GM12891 (cell line): Measurements from ENCODE around the gene LGALS16.
"Not testable (repeated sequence)": the region's sequence is repeated elsewhere in the genome, so short reads cannot be mapped to it uniquely, and the experiment has no call there.

Experiments
- POLR2A ChIP-seq: IDR thresholded peaks from 2 replicates; pipeline ENCODE4 v1.6.1; 2011; ENCODE audit warnings: low read depth, low read length, control low read depth
- POLR2AphosphoS5 ChIP-seq: IDR thresholded peaks from 2 replicates; pipeline ENCODE4 v1.6.1; 2011; ENCODE audit warnings: low read depth, low read length, control low read depth
- SPI1 ChIP-seq: IDR thresholded peaks from 2 replicates; pipeline ENCODE4 v1.6.1; 2011; ENCODE audit warnings: low read depth, low read length, control low read depth

DNA sequence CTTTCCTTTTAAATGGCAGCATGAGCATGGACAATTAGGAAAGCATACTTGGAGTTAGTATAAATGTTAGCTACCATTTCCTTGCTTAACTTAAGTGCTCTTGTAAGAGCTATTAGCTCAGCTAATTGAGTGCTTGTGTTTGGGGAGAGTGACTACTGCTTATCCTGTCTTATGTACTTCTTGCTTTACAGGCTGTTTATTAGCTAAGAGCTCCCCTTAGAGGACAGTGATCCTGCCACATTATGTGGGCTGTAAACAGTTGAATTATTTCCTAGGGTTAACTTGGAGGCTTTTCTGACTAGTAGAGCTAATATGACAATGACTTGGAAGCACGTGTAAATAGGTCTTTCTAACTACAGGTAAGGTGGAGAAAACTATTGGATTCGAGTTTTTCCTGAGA, 28.1 kb upstream of the LGALS16 start:
- not testable (repeated sequence) for TF ChIP-seq SPI1, POLR2A, POLR2AphosphoS5
